Measurements from ENCODE around the gene NCLN. TPM values are rescaled to one million over a fixed set of nuclear protein-coding genes. Genes with fewer than 3 reads are reported as not detected.
A peak's percentile ranks its signal among the peaks of the same experiment; 100 is the strongest.

The NCLN gene
- total RNA-seq, 4 donors from 2014 or later, result 27.3 to 59.6 (median 40.8) TPM

DNA sequence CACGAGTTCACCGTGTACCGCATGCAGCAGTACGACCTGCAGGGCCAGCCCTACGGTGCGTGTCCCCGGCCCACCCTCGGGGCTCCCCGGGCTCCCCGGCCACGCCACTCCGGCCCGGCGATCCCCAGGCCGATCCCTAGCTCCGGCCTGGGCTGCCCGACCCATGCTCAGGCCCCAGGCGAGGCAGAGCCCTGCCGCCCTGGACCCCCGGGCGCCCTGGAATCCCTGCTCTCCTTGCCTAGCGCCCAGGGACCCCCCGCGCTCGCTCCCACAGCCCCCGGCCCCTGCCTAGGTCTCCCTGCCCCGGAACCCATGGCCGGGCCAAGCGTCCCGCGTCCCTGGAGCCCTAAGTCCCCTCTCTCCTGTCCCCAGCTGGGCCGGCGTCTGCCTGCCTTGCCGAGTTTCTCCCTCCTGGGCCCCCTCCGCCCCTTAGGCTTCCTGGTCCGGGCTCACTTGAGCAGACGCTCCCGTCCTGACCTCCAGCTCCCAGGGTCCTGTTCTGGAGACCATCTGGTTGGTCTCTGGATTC, 494 bp downstream of the NCLN start:
- WGBS, 2 donors, result 0% methylated on average over 1 to 10 of the region's 38 CpGs
- peak overlapping the region; percentile 83 to 93 (median 88) for H3K27ac ChIP-seq
- no peak for DNase-seq
- H3K4me3 ChIP-seq, result peak overlapping the region; percentile 59 to 99 (median 97)
- peaks cover 17 to 50% (median 21%) of the 10 kb centered on the region in 3 donors for H3K4me1 ChIP-seq
- intact Hi-C loops (cut with DNase I), result no loop called here
- no peaks in the 10 kb centered on the region for H3K27me3 ChIP-seq
- TF ChIP-seq, protein P1, sequence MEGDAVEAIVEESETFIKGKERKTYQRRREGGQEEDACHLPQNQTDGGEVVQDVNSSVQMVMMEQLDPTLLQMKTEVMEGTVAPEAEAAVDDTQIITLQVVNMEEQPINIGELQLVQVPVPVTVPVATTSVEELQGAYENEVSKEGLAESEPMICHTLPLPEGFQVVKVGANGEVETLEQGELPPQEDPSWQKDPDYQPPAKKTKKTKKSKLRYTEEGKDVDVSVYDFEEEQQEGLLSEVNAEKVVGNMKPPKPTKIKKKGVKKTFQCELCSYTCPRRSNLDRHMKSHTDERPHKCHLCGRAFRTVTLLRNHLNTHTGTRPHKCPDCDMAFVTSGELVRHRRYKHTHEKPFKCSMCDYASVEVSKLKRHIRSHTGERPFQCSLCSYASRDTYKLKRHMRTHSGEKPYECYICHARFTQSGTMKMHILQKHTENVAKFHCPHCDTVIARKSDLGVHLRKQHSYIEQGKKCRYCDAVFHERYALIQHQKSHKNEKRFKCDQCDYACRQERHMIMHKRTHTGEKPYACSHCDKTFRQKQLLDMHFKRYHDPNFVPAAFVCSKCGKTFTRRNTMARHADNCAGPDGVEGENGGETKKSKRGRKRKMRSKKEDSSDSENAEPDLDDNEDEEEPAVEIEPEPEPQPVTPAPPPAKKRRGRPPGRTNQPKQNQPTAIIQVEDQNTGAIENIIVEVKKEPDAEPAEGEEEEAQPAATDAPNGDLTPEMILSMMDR (IDR thresholded peaks at IDR 0.05), result no peak
- no peak for TF ChIP-seq POLR2A (IDR thresholded peaks at IDR 0.05)
- H3K9me3 ChIP-seq, result no peaks in the 10 kb centered on the region
- peaks cover 0 to 5% (median 0%) of the 10 kb centered on the region in 3 donors for H3K36me3 ChIP-seq

DNA sequence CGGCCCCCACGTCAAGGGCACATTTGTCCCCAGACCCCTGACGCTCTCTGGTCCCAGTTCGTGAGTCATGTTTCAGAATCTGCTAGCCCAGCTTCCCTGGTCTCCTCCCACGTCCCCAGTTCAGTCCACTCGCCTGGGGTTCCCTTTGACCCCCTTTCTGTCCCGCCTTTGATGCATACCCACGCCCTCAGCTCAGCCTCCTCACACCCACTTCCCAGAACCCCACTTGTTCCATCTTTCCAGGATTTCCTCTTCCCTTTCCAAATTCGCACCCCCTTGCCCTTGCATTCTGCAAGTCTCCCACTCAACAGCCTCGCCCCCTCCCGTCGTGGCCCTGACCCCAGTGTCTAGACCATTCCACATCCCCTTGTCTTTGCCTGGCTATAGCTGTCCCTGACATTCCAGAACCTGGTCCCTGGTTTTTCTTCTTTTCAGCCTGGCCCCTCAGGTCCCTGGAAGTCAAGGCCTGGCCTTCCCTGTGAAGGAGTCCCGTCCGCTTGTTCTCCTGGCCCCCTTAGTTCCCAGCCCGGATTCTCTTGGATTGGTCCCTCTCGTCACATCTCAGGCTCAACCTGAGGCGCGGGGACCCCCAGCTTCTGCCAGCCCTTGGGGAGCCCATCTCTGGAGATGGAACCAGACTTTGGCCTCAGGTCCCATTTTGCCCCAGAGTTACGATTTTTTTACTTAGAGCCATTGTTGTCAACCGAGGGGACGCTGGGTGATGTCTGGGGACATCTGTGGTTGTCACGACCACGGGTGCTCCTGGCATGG, 1.3 kb downstream of the NCLN start:
- no peak for DNase-seq

DNA sequence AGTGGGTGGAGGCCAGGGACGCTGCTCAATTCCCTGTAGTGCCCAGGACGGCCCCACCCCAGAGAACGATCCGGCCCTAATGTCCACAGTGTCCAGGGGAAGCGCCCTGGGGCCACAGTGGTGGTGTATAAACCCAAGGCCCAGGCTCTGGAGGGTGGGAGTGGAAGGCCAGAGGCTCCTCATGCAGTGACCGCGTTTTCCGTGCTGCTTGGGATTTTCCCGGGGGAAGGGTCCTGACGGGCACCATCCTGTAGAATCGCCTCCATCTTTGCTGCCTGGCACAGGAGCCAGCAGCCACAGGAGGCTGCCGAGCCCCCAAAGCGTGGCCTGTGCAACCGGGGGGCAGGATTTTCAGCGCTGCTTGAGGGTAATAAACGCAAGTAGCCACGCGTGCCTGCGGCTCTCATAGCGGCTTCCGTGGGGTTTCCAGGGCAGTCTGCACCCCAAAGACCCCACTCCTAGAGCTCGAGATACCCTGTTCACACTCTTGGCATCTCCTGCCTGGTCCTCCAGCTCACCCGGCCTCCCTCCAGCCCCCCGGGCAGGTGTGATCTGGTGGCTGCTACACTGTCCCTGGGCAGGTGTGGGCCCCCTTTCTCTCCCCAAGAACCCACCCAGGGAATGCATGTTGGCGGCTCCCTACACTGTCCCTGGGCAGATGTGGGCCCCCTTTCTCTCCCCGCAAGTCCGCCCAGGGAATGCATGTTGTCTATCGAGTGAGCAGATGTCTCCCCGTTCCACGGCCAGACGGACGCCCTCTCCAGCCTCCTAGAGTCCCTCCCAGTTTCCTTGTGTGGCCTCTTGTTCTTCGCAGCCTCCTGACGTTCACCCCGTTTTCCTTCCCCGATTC, 2.2 kb downstream of the NCLN start:
- peaks cover 0 to 15% (median 0%) of the 10 kb centered on the region in 3 donors for H3K36me3 ChIP-seq
- intact Hi-C loops (cut with DNase I), result no loop called here
- TF ChIP-seq POLR2A (IDR thresholded peaks at IDR 0.05), result no peak
- TF ChIP-seq, protein P1 (IDR thresholded peaks at IDR 0.05), result no peak
- H3K4me3 ChIP-seq, result peak overlapping the region in 1 of 4 donors; percentile 96
- no peaks in the 10 kb centered on the region for H3K27me3 ChIP-seq
- no peaks in the 10 kb centered on the region for H3K9me3 ChIP-seq
- peaks cover 17 to 50% (median 21%) of the 10 kb centered on the region in 3 donors for H3K4me1 ChIP-seq
- no peak overlapping the region for H3K27ac ChIP-seq
- WGBS, 2 donors, result 82 to 88% methylated on average over 22 to 26 of the region's 36 CpGs
- DNase-seq, result no peak

More for the DNA sequence above, 1.3 kb downstream of the NCLN start:
- intact Hi-C loops (cut with DNase I), result no loop called here
- no peak for TF ChIP-seq POLR2A (IDR thresholded peaks at IDR 0.05)
- TF ChIP-seq, protein P1 (IDR thresholded peaks at IDR 0.05), result no peak
- 45 to 55% methylated on average over 14 to 19 of the region's 23 CpGs for WGBS, 2 donors
- Histone ChIP-seq H3K27ac (peak overlapping the region in 2 of 4 donors; percentile 83 to 90), H3K4me3 (peak overlapping the region; percentile 59 to 99 (median 97)), H3K9me3 (no peaks in the 10 kb centered on the region), H3K27me3 (no peaks in the 10 kb centered on the region), H3K36me3 (peaks cover 0 to 8% (median 0%) of the 10 kb centered on the region in 3 donors), H3K4me1 (peaks cover 17 to 50% (median 21%) of the 10 kb centered on the region in 3 donors)

DNA sequence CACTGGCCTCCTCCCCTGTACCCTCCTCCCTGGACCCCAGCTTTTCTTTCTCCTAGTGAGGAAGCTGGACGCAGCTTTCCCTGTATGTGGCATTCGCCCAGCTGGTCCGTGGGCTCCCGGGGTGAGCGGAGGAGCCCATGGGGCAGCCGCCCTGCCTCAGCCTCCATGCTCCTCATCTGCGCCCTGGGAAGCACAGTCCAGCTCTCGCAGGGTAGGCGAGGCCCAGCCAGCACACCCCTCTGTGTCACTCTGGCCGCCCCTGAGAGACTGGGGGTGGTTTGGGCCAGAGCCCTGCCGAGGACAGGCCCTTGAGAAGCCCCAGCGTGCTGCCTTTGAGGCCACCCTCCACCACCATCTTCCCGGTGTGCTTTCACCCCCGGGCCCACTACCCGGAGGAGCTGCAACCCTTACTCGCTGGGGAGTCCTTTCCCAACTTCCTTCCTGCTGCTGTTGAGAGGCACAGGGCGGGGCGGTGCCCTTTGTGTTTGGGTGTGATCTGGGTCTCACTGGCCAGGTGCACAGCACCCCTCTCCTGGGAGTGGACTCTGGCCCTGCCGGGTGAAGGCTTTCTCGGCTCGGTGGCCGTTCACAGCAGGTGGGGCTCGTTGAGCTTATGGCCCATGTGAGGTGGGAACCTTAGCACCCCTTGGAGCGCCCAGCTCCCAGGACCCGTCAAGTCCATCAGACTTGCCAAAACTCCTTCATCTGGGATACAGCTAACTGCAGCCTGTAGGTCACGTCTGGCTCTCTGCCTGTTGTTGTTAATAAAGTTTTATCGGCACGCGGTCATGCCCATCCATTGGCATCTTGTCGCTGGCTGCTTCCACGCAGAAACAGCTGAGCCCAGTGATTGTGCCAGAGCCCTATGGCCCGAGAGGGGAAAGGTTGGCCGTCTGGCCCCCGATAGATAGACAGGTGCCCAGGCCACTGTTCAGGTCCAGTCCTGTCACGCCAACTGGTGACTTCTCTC, 3.2 kb downstream of the NCLN start:
- intact Hi-C loops (cut with DNase I), result no loop called here
- Histone ChIP-seq H3K4me3 (no peak overlapping the region), H3K36me3 (peaks cover 0 to 25% (median 0%) of the 10 kb centered on the region in 3 donors), H3K4me1 (peaks cover 17 to 50% (median 21%) of the 10 kb centered on the region in 3 donors), H3K27ac (no peak overlapping the region), H3K27me3 (no peaks in the 10 kb centered on the region), H3K9me3 (no peaks in the 10 kb centered on the region)
- 83 to 93% methylated on average over 14 of the region's 35 CpGs for WGBS, 2 donors
- TF ChIP-seq, protein P1 (IDR thresholded peaks at IDR 0.05), result no peak
- TF ChIP-seq POLR2A (IDR thresholded peaks at IDR 0.05), result no peak
- no peak for DNase-seq
